ENCODE data around the gene FSTL4.

FSTL4 gene

DNA sequence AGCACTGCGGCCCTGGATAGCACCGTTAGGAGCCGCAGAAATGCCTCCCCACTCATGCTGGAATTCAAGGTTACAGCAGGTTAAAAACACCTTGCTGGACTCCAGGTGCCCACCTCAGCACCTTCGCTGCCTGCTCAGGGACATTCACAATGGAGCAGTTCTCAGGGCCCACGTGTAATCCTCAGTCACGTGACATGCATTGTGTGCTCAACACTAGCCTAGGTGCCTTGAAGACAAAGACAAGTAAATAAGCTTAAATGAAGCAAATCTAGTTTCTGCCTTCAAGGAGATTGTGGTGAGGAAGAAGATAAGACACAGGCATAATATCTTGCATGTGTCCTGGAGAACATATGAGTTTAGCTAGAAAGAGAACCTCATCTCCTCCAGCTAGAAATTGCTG, 82.1 kb downstream of the FSTL4 start:
- TF ChIP-seq EZH2 (IDR thresholded peaks at IDR 0.05; ENCODE audit: borderline replicate concordance, low read length), result no peak
- TF ChIP-seq, protein P1, sequence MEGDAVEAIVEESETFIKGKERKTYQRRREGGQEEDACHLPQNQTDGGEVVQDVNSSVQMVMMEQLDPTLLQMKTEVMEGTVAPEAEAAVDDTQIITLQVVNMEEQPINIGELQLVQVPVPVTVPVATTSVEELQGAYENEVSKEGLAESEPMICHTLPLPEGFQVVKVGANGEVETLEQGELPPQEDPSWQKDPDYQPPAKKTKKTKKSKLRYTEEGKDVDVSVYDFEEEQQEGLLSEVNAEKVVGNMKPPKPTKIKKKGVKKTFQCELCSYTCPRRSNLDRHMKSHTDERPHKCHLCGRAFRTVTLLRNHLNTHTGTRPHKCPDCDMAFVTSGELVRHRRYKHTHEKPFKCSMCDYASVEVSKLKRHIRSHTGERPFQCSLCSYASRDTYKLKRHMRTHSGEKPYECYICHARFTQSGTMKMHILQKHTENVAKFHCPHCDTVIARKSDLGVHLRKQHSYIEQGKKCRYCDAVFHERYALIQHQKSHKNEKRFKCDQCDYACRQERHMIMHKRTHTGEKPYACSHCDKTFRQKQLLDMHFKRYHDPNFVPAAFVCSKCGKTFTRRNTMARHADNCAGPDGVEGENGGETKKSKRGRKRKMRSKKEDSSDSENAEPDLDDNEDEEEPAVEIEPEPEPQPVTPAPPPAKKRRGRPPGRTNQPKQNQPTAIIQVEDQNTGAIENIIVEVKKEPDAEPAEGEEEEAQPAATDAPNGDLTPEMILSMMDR (IDR thresholded peaks at IDR 0.05; ENCODE audit: low read length), result no peak
- H3K27ac ChIP-seq (ENCODE audit: low read depth, low read length, poor library complexity, severe bottlenecking), result no peak overlapping the region
- H3K9ac ChIP-seq (ENCODE audit: low read length), result no peak overlapping the region
- H3K27me3 ChIP-seq (ENCODE audit: insufficient read depth, low read length), result no peaks in the 10 kb centered on the region
- no peaks in the 10 kb centered on the region for H4K20me1 ChIP-seq (ENCODE audit: insufficient read depth, low read length)
- H3K9me3 ChIP-seq (ENCODE audit: low read length), result no peaks in the 10 kb centered on the region
- H3K79me2 ChIP-seq (ENCODE audit: insufficient read depth, low read length), result no peaks in the 10 kb centered on the region
- no peaks in the 10 kb centered on the region for H3K9me2 ChIP-seq (ENCODE audit: low read depth, low read length)
- H3F3A ChIP-seq (ENCODE audit: insufficient read depth, low read length), result no peaks in the 10 kb centered on the region
- H3K36me3 ChIP-seq (ENCODE audit: insufficient read depth, low read length), result no peaks in the 10 kb centered on the region
- H3K4me3 ChIP-seq (ENCODE audit: low read depth, low read length, poor library complexity, severe bottlenecking), result no peak overlapping the region
- H2AFZ ChIP-seq (ENCODE audit: low read length), result no peak overlapping the region
- no peak overlapping the region for H3K4me2 ChIP-seq (ENCODE audit: low read length)
- H3K4me1 ChIP-seq (ENCODE audit: insufficient read depth, low read length, severe bottlenecking), result no peaks in the 10 kb centered on the region

DNA sequence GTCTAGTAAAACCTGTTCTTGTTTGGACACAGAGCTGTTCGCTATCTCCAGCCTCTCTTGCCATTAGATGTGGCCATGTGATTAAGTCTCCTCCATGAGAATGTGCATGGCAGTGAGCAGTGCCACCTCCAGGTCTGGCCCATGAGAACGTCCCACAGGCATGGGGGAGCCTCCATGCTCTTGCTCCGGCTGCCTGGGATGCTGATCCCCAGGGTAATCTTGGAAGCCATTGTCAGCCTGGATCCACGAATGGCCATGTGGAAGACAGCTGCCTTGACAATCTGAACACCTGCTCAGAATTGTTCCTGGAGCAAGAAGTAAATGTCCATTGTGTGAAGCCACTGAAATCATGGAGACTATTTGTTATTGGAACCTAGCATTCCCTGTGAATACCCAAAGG, 83.5 kb downstream of the FSTL4 start:
- Histone ChIP-seq H3K27me3 (ENCODE audit: insufficient read depth, low read length) (no peaks in the 10 kb centered on the region), H3K79me2 (ENCODE audit: insufficient read depth, low read length) (no peaks in the 10 kb centered on the region), H3K4me2 (ENCODE audit: low read length) (no peak overlapping the region), H3K36me3 (ENCODE audit: insufficient read depth, low read length) (no peaks in the 10 kb centered on the region), H3K27ac (ENCODE audit: low read depth, low read length, poor library complexity, severe bottlenecking) (no peak overlapping the region), H3K4me3 (ENCODE audit: low read depth, low read length, poor library complexity, severe bottlenecking) (no peak overlapping the region), H2AFZ (ENCODE audit: low read length) (no peak overlapping the region), H3K9me2 (ENCODE audit: low read depth, low read length) (no peaks in the 10 kb centered on the region), H3K9me3 (ENCODE audit: low read length) (no peaks in the 10 kb centered on the region), H3K9ac (ENCODE audit: low read length) (no peak overlapping the region), H4K20me1 (ENCODE audit: insufficient read depth, low read length) (no peaks in the 10 kb centered on the region), H3K4me1 (ENCODE audit: insufficient read depth, low read length, severe bottlenecking) (no peaks in the 10 kb centered on the region), H3F3A (ENCODE audit: insufficient read depth, low read length) (no peaks in the 10 kb centered on the region)
- TF ChIP-seq EZH2 (IDR thresholded peaks at IDR 0.05; ENCODE audit: borderline replicate concordance, low read length), result no peak
- TF ChIP-seq, protein P1 (IDR thresholded peaks at IDR 0.05; ENCODE audit: low read length), result no peak

DNA sequence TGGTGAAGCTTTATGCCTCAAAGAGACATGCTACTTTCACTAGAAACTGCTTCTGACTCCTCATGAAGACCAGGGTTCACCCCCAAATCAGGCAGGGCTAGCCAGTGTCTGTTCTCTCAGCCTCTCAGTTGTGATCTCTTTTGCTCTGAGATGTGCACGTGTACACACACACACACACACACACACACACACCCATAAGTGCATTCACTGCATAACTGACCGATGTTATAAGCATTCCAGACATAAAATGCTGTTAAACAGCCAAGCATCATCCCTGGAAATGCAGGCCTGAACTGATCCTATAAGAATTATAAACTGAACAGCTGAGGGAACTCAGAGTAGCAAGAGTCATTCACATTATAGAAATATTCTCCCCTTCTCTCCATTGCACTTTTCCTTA, 85.0 kb downstream of the FSTL4 start:
- no peaks in the 10 kb centered on the region for H3K79me2 ChIP-seq (ENCODE audit: insufficient read depth, low read length)
- H3K4me3 ChIP-seq (ENCODE audit: low read depth, low read length, poor library complexity, severe bottlenecking), result no peak overlapping the region
- H3K36me3 ChIP-seq (ENCODE audit: insufficient read depth, low read length), result no peaks in the 10 kb centered on the region
- H2AFZ ChIP-seq (ENCODE audit: low read length), result no peak overlapping the region
- H3K4me2 ChIP-seq (ENCODE audit: low read length), result no peak overlapping the region
- no peaks in the 10 kb centered on the region for H3F3A ChIP-seq (ENCODE audit: insufficient read depth, low read length)
- no peaks in the 10 kb centered on the region for H3K9me2 ChIP-seq (ENCODE audit: low read depth, low read length)
- H3K27me3 ChIP-seq (ENCODE audit: insufficient read depth, low read length), result no peaks in the 10 kb centered on the region
- no peaks in the 10 kb centered on the region for H4K20me1 ChIP-seq (ENCODE audit: insufficient read depth, low read length)
- no peak overlapping the region for H3K9ac ChIP-seq (ENCODE audit: low read length)
- no peaks in the 10 kb centered on the region for H3K9me3 ChIP-seq (ENCODE audit: low read length)
- no peak for TF ChIP-seq EZH2 (IDR thresholded peaks at IDR 0.05; ENCODE audit: borderline replicate concordance, low read length)
- H3K27ac ChIP-seq (ENCODE audit: low read depth, low read length, poor library complexity, severe bottlenecking), result no peak overlapping the region
- H3K4me1 ChIP-seq (ENCODE audit: insufficient read depth, low read length, severe bottlenecking), result no peaks in the 10 kb centered on the region

DNA sequence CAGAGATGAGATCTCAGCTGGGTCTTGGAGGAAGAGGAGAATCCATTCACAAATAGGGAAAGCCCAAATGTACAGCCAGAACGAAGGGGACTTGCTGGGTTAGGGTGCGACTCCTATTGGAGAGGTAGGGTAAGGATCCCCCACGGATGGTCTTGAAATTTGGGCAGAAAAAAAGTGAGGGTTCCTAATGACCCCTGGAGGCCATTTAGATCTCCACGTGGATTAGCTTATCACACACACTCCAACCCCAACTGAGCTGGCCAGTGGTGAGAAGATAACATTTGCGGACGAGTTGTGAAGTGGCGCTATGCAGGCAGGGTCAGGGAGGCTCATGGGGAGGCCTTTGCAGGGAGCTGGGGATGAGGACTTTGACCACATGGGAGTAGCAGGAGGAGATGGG, 86.0 kb downstream of the FSTL4 start:
- no peak overlapping the region for H2AFZ ChIP-seq (ENCODE audit: low read length)
- H3K9me3 ChIP-seq (ENCODE audit: low read length), result no peaks in the 10 kb centered on the region
- no peaks in the 10 kb centered on the region for H3K36me3 ChIP-seq (ENCODE audit: insufficient read depth, low read length)
- no peak overlapping the region for H3K4me2 ChIP-seq (ENCODE audit: low read length)
- no peaks in the 10 kb centered on the region for H3K27me3 ChIP-seq (ENCODE audit: insufficient read depth, low read length)
- H3F3A ChIP-seq (ENCODE audit: insufficient read depth, low read length), result no peaks in the 10 kb centered on the region
- no peak overlapping the region for H3K4me3 ChIP-seq (ENCODE audit: low read depth, low read length, poor library complexity, severe bottlenecking)
- H3K9me2 ChIP-seq (ENCODE audit: low read depth, low read length), result no peaks in the 10 kb centered on the region
- H3K27ac ChIP-seq (ENCODE audit: low read depth, low read length, poor library complexity, severe bottlenecking), result no peak overlapping the region
- no peak overlapping the region for H3K9ac ChIP-seq (ENCODE audit: low read length)
- no peaks in the 10 kb centered on the region for H3K4me1 ChIP-seq (ENCODE audit: insufficient read depth, low read length, severe bottlenecking)
- TF ChIP-seq EZH2 (IDR thresholded peaks at IDR 0.05; ENCODE audit: borderline replicate concordance, low read length), result no peak
- TF ChIP-seq, protein P1 (IDR thresholded peaks at IDR 0.05; ENCODE audit: low read length), result no peak
- H4K20me1 ChIP-seq (ENCODE audit: insufficient read depth, low read length), result no peaks in the 10 kb centered on the region
- no peaks in the 10 kb centered on the region for H3K79me2 ChIP-seq (ENCODE audit: insufficient read depth, low read length)
